Measurements from ENCODE around the gene LETM1.

Gene LETM1

DNA sequence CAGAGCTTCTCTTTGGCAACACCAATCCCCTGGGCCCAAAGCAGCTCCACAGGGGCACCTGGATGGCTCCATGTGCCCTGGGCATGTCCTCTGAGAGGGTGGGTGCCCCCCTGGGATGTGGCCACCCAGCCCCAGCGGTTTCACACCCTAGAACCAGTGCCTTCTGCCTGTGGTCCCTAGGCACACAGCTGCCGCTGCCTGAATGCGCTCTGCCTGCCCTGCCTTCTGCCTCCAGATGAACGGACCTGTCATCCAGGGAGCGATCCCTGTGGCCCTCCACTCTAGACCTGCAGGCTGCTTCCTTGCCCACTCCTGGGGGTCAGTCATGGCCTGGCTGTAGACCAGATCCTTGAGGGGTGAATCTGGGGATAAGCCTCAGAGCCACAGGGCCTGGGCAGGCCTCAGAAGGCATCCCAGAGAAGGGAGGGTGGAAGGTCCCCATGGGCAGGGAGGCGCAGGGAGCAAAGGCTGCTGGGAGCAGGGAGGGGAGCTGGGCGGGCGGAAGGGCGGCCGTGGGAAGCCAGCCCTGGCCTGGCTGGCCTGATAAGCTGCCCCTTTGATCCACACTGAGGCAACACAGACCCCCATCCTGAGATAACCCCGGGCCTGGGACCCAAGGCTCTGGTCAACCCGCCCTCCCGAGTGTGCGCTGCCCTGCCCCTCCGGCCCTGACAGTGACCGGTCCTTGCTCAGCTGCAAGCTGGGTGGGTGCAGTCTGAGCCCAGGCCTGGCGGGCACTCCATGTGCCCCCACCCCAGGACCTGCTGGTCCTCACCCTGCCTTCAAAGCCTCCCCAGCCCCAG, 71.0 kb downstream of the LETM1 start:
- TF ChIP-seq, protein P1, sequence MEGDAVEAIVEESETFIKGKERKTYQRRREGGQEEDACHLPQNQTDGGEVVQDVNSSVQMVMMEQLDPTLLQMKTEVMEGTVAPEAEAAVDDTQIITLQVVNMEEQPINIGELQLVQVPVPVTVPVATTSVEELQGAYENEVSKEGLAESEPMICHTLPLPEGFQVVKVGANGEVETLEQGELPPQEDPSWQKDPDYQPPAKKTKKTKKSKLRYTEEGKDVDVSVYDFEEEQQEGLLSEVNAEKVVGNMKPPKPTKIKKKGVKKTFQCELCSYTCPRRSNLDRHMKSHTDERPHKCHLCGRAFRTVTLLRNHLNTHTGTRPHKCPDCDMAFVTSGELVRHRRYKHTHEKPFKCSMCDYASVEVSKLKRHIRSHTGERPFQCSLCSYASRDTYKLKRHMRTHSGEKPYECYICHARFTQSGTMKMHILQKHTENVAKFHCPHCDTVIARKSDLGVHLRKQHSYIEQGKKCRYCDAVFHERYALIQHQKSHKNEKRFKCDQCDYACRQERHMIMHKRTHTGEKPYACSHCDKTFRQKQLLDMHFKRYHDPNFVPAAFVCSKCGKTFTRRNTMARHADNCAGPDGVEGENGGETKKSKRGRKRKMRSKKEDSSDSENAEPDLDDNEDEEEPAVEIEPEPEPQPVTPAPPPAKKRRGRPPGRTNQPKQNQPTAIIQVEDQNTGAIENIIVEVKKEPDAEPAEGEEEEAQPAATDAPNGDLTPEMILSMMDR (IDR thresholded peaks at IDR 0.05; ENCODE audit: insufficient read depth, low read depth, low read length, missing control alignments), result no peak
- DNase-seq (ENCODE audit: low read depth), result no peak
- H3K4me3 ChIP-seq (ENCODE audit: low read depth, low read length), result no peak overlapping the region

DNA sequence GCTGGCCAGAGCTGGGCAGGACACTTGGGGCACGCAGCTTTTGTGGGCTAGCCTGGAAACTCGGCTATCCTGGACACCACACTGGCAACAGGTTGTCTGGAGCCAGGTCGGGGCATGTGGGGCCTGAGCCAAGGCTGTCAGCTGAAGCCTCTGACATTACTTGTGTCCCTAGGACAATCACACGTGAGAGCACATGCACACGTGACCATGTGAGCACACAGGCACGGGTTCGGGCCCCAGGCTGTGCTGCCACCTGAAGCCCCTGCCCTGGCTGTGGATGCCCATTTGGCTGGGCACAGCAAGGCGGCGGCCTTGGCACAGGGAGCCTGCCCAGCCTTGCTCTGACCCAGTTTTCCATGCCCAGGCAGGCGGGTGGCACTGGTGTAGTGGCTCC, 71.6 kb downstream of the LETM1 start:
- no peak overlapping the region for H3K4me3 ChIP-seq (ENCODE audit: low read depth, low read length)
- TF ChIP-seq, protein P1 (IDR thresholded peaks at IDR 0.05; ENCODE audit: insufficient read depth, low read depth, low read length, missing control alignments), result no peak
- DNase-seq (ENCODE audit: low read depth), result no peak

DNA sequence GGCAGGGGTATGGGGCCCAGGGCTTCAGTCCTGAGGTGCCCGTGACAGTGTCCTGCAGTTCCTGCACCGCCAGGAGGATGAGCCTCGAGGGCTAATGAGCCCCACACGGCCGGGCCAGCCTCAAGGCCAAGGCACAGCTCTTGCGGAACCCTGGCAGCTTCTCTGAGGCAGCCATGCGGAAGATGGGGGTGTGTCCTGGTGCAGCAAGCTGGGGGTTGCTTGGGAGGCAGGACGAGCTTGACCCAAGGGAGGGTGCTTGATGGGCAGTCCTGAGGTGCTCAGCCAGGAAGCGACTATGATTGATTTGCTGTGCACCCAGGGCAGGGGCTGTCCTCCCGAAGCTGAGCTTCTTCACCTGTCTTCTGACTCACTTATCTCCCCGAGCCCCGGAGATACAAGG, 72.0 kb downstream of the LETM1 start:
- no peak overlapping the region for H3K4me3 ChIP-seq (ENCODE audit: low read depth, low read length)
- DNase-seq (ENCODE audit: low read depth), result peak; percentile 19
- TF ChIP-seq, protein P1 (IDR thresholded peaks at IDR 0.05; ENCODE audit: insufficient read depth, low read depth, low read length, missing control alignments), result no peak

DNA sequence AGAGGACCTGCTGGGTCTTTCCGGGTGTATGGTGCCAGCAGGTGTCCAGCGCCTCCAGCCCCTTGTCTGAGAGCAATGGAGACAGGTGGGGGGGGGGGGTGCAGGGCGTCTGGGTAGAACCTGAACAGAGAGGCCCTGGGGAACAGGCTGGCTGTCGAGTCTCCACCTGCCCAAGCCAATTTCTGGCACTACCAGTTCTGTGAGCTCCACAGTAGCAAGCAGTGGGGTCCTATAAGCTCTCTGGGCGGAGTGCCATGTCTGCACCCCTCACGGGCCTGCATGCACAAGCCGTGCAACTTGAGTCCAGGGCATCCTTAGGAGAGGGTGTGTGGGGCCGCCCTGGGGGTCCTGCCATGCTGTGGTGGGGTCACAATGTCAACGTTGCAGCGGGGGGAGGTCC, 72.9 kb downstream of the LETM1 start:
- DNase-seq (ENCODE audit: low read depth), result no peak
- TF ChIP-seq, protein P1 (IDR thresholded peaks at IDR 0.05; ENCODE audit: insufficient read depth, low read depth, low read length, missing control alignments), result no peak
- H3K4me3 ChIP-seq (ENCODE audit: low read depth, low read length), result no peak overlapping the region

DNA sequence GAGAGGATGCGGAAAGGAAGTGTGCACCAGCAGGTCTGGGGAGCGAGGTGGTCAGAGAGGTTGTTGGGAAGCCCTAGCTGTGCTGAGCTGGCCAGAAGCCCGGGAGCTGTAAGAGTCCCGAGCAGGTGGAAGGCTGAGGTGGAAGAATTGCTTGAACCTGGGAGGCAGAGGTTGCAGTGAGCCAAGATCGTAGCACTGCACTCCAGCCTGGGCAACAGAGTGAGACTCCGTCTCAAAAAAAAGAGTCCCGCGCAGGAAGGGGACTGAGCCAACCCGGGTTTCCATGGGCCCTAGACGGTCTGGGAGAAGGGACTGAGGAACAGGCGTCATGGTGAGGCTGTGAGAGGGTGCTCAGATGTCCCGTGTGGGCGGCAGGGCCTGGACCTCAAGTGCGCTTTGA, 75.5 kb downstream of the LETM1 start:
- DNase-seq (ENCODE audit: low read depth), result no peak
- TF ChIP-seq, protein P1 (IDR thresholded peaks at IDR 0.05; ENCODE audit: insufficient read depth, low read depth, low read length, missing control alignments), result no peak
- H3K4me3 ChIP-seq (ENCODE audit: low read depth, low read length), result no peak overlapping the region

DNA sequence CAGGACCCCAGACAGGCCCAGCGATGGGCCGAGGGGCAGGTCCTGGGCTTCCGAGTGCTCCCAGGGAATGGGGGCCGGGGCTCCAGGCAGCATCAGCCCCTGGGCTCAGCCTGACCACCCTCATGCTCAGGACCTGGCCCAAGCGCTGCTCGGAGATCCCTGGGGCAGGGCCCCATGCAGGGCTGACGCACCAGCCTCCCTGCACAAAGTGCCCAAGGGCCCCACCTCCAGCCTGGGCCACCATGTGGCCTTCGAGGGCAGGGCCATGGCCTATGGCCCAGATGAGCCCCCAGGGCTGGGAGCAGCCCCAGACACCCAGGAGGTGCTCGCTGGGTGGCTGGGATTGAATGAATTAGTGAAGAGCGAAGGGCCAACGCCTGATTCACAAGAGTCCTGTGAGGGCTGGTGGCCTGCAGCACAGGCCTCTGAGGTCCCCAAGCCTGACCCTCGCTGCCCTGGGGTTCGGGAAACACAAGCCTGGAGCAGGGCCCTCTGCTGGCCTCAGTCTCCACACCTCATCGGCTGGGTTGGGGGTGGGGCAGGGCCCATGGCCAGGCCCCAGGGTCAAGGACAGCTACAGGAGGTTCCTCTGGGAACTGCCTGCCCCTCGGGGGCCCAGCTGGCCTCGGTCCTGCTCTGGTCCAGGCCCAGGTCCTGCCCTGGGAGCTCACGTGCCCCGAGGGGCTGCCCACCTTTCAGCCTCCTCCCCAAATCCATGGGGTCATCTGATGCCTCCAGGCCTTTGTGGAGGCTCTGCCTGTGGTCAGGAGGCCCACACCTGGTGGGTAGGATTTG, 76.2 kb downstream of the LETM1 start:
- DNase-seq (ENCODE audit: low read depth), result no peak
- H3K4me3 ChIP-seq (ENCODE audit: low read depth, low read length), result no peak overlapping the region
- TF ChIP-seq, protein P1 (IDR thresholded peaks at IDR 0.05; ENCODE audit: insufficient read depth, low read depth, low read length, missing control alignments), result no peak
